Measurements from ENCODE around the gene ADCY7. TPM values are rescaled to one million over a fixed set of nuclear protein-coding genes. Genes with fewer than 3 reads are reported as not detected.
A peak's percentile ranks its signal among the peaks of the same experiment; 100 is the strongest.

Gene ADCY7
- total RNA-seq, 1 experiment from 2014 or later = 13.1 TPM

DNA sequence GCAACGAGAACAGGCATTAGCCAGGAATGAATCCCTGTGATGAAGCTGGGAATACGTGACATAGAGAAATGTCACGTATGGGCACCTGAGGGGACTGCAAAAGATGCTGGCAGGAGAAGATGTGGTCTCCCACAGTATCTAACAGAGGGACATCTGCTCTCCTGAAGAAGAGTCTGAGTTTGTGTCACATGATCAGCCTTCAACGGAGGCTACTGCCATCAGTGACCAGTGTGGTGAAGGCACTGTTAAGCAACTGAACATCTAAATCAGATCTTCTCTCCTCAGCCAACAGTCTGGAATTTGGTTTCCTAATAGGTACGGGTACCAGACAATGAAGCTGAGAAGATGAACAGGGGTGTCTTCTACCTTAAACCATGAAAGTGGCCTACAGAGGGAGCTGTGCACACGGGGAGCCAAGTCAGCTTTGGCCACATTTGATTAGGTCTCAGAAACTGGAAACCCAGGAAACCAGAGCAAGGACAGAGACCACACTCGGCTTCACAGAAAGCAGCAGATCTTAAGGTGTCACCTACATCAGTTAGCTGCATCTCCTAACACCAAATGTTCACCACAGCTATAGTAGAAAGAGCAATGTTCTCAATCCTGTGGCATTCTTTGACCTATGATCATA is 60.6 kb downstream of the ADCY7 start:
- Histone ChIP-seq H3K36me3 (ENCODE audit: low read depth, low read length) (peaks cover 18% of the 10 kb centered on the region), H3K27me3 (ENCODE audit: low read length) (no peaks in the 10 kb centered on the region), H2AFZ (ENCODE audit: low read length) (no peak overlapping the region), H3K27ac (ENCODE audit: low read length) (no peak overlapping the region), H4K20me1 (ENCODE audit: low read length) (no peaks in the 10 kb centered on the region), H3K9me3 (ENCODE audit: low read length) (no peaks in the 10 kb centered on the region), H3K9ac (ENCODE audit: low read length) (no peak overlapping the region), H3K4me3 (ENCODE audit: low read length) (no peak overlapping the region), H3K79me2 (ENCODE audit: low read length) (no peaks in the 10 kb centered on the region), H3F3A (ENCODE audit: low read length, unreplicated experiment) (no peaks in the 10 kb centered on the region), H3K9me2 (replicated peaks; ENCODE audit: low read length) (no peaks in the 10 kb centered on the region), H3K4me1 (ENCODE audit: insufficient read depth, low read length) (no peaks in the 10 kb centered on the region), H3K4me2 (ENCODE audit: low read length) (no peak overlapping the region)
- TF ChIP-seq EZH2 (IDR thresholded peaks at IDR 0.05; ENCODE audit: low read length, unreplicated experiment) = no peak
- TF ChIP-seq, protein P1, sequence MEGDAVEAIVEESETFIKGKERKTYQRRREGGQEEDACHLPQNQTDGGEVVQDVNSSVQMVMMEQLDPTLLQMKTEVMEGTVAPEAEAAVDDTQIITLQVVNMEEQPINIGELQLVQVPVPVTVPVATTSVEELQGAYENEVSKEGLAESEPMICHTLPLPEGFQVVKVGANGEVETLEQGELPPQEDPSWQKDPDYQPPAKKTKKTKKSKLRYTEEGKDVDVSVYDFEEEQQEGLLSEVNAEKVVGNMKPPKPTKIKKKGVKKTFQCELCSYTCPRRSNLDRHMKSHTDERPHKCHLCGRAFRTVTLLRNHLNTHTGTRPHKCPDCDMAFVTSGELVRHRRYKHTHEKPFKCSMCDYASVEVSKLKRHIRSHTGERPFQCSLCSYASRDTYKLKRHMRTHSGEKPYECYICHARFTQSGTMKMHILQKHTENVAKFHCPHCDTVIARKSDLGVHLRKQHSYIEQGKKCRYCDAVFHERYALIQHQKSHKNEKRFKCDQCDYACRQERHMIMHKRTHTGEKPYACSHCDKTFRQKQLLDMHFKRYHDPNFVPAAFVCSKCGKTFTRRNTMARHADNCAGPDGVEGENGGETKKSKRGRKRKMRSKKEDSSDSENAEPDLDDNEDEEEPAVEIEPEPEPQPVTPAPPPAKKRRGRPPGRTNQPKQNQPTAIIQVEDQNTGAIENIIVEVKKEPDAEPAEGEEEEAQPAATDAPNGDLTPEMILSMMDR (conservative IDR thresholded peaks at IDR 0.05; ENCODE audit: low read depth, low read length) = peak; percentile 67
- TF ChIP-seq EZH2phosphoT487 (IDR thresholded peaks at IDR 0.05; ENCODE audit: borderline replicate concordance, low read length) = no peak
- ChIA-PET CTCF (interaction anchor here (0.6 kb wide), 2 partner anchors 288 to 318 kb away, joined by 3 to 4 read pairs; no protein-coding TSS in a partner anchor), POLR2A (ENCODE audit: unreplicated experiment) (interaction anchor here (0.6 kb wide), 1 partner anchor 103 kb away, joined by 5 read pairs; no protein-coding TSS in a partner anchor)
- DNase-seq (peak; percentile 58), ATAC-seq (peak; percentile 68; the same call in 1 of the 2 replicates)
- intact Hi-C loops (cut with micrococcal nuclease) = loop anchor here (1.0 to 10.0 kb wide), 4 partner anchors 40 to 338 kb away; partner anchors contain the start of gene BRD7
- BruUV-seq (replicated peaks) = no TSS peak

DNA sequence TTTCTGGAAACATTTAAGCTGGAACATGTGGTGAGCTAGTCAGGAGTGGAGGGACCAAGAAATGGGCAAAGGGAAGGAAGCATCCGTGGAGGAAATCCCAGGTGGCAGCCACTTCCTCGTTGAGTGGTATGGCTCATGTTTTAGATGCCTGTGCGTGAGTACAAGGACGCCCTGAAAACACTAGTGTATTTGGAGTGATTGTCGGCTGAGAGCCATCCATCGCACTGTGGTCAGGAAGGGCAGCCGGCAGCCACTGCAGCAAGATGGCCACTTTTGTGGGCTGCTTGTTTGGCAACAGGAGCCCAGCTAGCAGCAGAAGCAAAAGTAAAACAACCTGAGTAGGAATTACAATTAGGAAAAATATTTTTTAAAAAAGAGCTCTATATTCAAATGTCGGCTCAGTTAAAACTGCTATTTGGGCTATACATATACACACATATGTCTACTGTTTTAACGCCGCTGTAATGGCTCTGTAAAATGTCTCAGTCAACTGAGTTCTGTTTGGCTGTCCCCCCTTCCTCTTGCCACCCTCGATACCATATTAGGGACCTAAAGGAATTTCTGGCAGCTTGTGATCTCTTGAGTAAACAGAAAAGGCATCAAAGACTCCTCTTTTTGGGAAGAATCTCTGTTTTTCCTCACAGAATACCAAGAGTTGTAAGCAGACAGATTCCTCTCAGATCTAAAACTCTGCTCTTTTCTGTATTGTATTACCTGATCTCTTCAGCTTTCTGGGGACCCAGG is 63.3 kb downstream of the ADCY7 start:
- Histone ChIP-seq H3K4me2 (ENCODE audit: low read length) (no peak overlapping the region), H2AFZ (ENCODE audit: low read length) (no peak overlapping the region), H3K27me3 (ENCODE audit: low read length) (no peaks in the 10 kb centered on the region), H3K9ac (ENCODE audit: low read length) (no peak overlapping the region), H3K9me2 (replicated peaks; ENCODE audit: low read length) (no peaks in the 10 kb centered on the region), H3K36me3 (ENCODE audit: low read depth, low read length) (peaks cover 13% of the 10 kb centered on the region), H3K79me2 (ENCODE audit: low read length) (no peaks in the 10 kb centered on the region), H3K4me1 (ENCODE audit: insufficient read depth, low read length) (no peaks in the 10 kb centered on the region), H3K9me3 (ENCODE audit: low read length) (no peaks in the 10 kb centered on the region), H3K4me3 (ENCODE audit: low read length) (no peak overlapping the region), H3F3A (ENCODE audit: low read length, unreplicated experiment) (no peaks in the 10 kb centered on the region), H3K27ac (ENCODE audit: low read length) (no peak overlapping the region), H4K20me1 (ENCODE audit: low read length) (no peaks in the 10 kb centered on the region)
- BruUV-seq (replicated peaks) = no TSS peak
- ATAC-seq = no peak
- TF ChIP-seq EZH2 (IDR thresholded peaks at IDR 0.05; ENCODE audit: low read length, unreplicated experiment) (no peak), EZH2phosphoT487 (IDR thresholded peaks at IDR 0.05; ENCODE audit: borderline replicate concordance, low read length) (no peak)
- TF ChIP-seq, protein P1 (conservative IDR thresholded peaks at IDR 0.05; ENCODE audit: low read depth, low read length) = no peak
- DNase-seq = no peak
- intact Hi-C loops (cut with micrococcal nuclease) = loop anchor here (5.0 to 10.0 kb wide), 3 partner anchors 38 to 115 kb away; partner anchors contain the start of gene BRD7
- CTCF ChIA-PET = no interaction called here
- POLR2A ChIA-PET (ENCODE audit: unreplicated experiment) = no interaction called here
